GOT3 (cell line): ENCODE results near the gene PROC.

Source experiments
- DNase-seq: peaks from one replicate; lab custom pipeline; 2025; ENCODE audit warnings: mixed read lengths; lab: John Stamatoyannopoulos, UW

The PROC gene

DNA sequence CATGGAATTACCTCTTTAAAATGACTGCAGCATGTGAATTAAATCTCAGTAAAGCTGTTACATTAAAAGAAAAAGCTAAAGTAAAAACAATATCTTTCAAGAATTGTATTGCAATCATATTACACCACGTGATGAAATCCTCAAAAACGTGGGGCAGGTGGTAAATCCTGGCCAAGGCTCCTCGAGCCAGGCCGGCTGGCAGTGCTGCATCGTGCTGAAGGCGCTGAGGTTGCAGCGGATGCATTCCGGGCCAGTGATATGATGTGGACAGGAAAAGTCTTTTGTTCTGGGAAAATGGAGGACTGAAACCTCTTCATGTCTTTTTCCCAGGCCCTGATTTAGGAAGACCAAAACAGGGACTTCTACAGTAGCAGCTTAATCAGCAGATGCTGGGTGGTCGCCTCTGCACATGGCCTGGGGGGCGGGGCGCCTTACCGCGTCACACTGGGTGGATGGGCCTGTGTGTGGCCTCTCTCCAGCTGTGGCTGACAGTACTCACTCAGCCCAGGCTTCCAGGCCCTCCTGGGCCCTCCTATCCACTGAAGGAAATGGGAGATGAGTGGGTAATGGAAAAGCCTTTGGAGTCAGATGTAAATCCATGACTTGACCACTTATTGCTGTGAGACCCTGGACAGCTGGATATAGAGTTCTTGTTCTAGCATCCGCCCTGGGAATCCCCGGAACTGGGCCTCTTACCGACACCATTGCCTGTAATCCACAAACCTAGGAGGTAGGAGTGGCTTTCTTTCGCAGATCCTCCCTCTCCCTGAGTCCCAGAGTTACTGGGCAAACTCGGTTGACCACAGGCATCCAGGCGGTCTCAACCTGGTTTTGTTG, 45.1 kb downstream of the PROC start:
- no peak for DNase-seq

DNA sequence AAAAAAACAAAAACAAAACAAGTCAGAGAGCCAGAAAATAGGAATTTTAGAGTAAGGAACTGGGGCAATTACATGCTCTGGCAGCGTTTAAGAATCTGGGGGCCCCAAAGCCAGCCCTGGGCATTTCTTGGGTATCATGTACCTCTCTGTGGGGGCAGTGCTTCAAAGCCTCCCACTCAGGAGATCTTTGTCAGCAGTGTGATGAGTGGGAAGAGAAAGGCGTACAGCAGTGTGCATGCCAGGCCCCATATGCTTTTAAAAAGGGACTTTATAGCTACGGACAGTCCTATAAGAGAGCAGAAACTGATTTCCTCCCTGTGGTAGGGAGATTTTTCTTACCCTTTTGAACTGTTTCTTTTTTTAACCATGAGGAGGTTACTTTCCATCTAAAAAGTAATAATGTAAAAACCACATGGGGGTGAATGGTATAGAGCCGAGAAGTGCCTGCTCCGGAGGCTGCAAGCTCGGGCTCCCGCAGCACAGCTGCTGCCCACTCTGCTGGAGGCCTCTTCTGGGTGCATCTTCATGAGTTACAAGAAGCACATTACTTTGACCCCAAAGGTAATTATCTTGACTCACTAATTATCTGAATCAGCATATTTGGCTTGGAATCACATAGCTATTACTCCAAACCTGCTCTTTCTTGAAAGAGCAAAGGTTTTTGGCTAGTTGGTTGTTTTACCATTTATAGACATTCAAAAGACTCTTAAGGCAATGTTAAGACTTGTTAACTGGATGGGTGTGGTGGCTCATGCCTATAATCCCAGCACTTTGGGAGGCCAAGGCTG, 46.4 kb downstream of the PROC start:
- no peak for DNase-seq

GRCh38 chr2:127465258-127465657, 47.0 kb downstream of the PROC start:
- no peak for DNase-seq

- DNase-seq, result no peak
Measured at GRCh38 chr2:127469051-127469450, 50.8 kb downstream of the PROC start.

DNA sequence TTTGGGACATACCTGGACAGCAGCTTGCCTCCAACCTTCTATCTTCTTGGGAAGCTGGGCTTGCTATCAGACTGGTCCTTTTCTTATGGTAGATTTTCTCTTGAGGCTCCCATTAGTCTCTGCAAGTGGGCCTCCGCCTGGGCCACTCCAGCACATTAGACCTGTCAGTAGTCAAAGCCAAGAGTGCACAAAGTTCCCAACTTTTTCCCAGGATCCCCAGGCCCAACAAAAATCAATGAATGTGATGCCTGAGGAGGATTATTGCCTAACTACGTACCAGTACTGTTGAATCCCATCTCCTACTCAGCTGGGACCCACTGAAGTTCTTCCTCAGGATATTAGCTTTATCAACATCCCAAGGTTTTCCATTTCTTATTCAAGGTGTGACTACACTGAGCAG, 51.7 kb downstream of the PROC start:
- no peak for DNase-seq

DNA sequence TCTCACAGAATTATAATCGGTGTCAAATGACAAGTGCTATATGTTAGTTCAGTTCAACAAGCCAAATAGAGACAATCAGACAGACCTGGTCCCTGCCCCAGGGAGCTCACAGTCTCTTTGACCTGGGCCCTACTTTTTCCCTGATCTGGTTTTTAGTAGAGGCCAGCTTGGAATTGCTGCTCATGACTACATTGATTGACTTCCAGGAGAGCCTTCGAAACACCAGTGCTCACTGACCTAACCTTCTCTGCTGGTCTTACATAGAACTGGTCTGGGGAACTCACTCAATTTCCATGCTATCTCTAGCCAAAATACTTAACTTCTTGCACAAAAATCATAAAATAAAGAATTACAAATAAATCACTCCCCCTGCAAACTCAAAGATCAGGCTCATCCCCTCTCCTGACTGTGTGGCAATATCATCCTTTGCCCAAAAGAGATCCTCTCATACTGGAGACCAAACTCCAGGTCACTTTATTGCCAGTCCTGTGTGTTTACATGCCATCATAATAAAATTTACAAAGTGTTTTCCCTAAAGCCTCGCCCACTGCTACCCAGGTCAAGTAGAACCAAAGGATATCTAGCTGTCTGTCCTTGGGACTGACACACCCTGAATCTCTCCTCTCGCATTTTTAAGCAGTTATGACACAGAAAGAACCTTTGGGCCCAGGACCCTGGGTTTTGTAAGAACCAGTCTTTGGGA, 53.2 kb downstream of the PROC start:
- DNase-seq, result no peak

DNA sequence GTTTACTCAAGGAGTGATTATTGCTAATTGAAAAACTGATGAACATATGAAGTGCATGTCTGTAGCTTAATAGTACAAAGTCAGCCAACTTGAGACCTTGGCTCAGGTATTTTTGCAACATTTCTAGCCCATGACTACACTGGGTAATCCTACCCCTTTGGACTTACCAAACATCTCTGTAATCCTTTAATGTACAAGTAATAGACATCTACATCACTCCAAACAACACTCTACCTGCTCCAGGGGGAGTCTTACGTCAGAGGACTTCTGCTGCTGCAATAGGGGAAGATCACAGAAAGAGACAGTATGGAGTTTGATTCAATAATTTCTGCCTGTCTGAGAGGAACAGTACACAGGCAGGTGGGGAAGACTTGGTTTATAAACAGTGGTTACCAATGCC, 54.0 kb downstream of the PROC start:
- no peak for DNase-seq

GRCh38 chr2:127475788-127476187, 57.6 kb downstream of the PROC start:
- no peak for DNase-seq
